Fibroblast of villous mesenchyme (primary cell): ENCODE measurements around the gene RFX8. TPM values are rescaled to one million over a fixed set of nuclear protein-coding genes. Genes with fewer than 3 reads are reported as not detected.

Source experiments
- DNase-seq: peaks from one replicate; pipeline ENCODE4 v3.0.0-alpha.2; 2010; ENCODE audit warnings: low read depth
- H3K4me3 ChIP-seq: 2 replicates; pipeline ENCODE4 v1.5.1; 2011; ENCODE audit warnings: low read depth, mild to moderate bottlenecking, low read length
- total RNA-seq: library from RNA; depleted of rRNA; stranded (reverse); fragments of >200 nt; gene quantifications from 2 replicates; pipeline ENCODE4 v1.2.3, GENCODE V29; 2012
- TF ChIP-seq, protein P1 (sequence below): IDR thresholded peaks from 2 replicates; pipeline ENCODE4 v1.5.1; 2012; ENCODE audit warnings: low read depth, mild to moderate bottlenecking, low read length; ENCODE audit not compliant: insufficient read depth

RFX8 gene
- total RNA-seq, 1 donor, result 1.7 TPM

DNA sequence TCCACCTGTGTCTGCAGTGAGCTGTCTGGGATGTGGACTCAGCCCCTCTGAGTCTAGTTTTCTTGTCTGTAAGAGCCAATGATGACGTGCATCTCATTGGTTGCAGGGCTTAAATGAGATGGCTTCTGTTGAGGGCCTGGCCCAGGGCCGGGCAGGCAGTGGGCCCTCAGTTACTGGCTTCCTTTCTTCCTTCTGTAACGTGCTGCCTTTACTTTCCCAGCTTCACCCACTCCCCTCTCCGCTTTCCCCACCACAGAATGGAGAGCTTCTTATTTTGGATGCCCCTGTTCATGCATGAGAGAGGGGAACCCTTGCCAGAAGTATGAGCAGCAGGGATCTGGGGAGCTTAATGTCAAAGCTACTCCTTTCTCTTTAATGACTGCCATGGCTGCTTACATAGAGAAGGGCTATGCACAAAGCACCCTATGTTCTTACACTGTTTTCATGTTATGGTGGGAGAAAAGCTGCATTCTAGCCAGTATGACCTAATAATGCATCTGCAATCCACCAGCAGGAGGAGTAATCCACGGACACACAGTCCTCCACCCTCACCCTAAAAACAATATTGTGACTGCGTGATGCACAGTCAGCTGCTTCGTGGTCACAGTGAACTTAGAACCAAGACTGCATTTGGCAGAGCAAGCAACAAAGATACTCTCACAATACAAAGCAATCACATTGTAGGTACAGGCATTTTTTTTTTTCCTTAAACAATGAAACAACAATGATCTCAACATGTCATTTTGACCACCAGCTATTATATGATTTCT is 124.8 kb downstream of the RFX8 start:
- H3K4me3 ChIP-seq, result no peak overlapping the region
- peak; percentile 55 for DNase-seq
- TF ChIP-seq, protein P1, sequence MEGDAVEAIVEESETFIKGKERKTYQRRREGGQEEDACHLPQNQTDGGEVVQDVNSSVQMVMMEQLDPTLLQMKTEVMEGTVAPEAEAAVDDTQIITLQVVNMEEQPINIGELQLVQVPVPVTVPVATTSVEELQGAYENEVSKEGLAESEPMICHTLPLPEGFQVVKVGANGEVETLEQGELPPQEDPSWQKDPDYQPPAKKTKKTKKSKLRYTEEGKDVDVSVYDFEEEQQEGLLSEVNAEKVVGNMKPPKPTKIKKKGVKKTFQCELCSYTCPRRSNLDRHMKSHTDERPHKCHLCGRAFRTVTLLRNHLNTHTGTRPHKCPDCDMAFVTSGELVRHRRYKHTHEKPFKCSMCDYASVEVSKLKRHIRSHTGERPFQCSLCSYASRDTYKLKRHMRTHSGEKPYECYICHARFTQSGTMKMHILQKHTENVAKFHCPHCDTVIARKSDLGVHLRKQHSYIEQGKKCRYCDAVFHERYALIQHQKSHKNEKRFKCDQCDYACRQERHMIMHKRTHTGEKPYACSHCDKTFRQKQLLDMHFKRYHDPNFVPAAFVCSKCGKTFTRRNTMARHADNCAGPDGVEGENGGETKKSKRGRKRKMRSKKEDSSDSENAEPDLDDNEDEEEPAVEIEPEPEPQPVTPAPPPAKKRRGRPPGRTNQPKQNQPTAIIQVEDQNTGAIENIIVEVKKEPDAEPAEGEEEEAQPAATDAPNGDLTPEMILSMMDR, result peak; percentile 56

DNA sequence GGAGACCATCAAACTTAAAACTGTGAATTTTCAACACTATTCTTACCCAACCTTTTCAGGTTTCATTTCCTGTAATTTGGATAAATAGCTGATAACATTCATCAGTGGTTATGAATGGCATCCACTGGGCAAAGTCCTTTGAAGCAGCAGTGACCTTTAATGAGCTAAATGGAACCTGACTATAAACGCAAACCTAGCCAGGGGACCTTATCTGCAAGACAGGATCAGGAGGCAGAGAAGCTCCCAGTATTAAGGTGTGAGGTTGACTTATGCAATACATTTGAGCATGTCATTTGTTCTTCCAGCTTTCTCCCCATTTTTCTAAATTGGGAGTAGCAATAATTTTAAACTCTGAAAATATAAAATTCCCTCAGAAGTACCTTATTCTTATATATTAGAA is 126.0 kb downstream of the RFX8 start:
- no peak for DNase-seq
- no peak overlapping the region for H3K4me3 ChIP-seq
- TF ChIP-seq, protein P1, result no peak

Other genes starting within 250 kb of the RFX8 start
- gene CNOT11, start 222.2 kb downstream of the RFX8 start, total RNA-seq, result 39.0 and 51.0 TPM in 2 replicates
- gene RNF149, start 166.4 kb downstream of the RFX8 start, total RNA-seq, result 49.3 and 53.5 TPM in 2 replicates
- gene CREG2, start 87.6 kb downstream of the RFX8 start, total RNA-seq, result not detected in 2 replicates
- 88.3 and 95.0 TPM in 2 replicates for gene MAP4K4, start 222.6 kb upstream of the RFX8 start, total RNA-seq